Uterus (tissue), 2 donors: ENCODE data around the gene POLRMT.

Source experiments
- CTCF ChIP-seq, 4 experiments: fragments of 200-600 bp in 2 of 4; fragments of 450-650 bp in 2 of 4; sonication (generic) in 2 of 4; IDR thresholded peaks; one replicate each; pipeline ENCODE4 v1.5.1; 2016 to 2019; ENCODE audit warnings: antibody characterized with exemption in 4 of 4, mild to moderate bottlenecking in 2 of 4, moderate library complexity in 1 of 4
- POLR2A ChIP-seq, 2 donors: fragments of 450-650 bp; IDR thresholded peaks; one replicate each; pipeline ENCODE4 v1.6.1; 2016; ENCODE audit warnings: antibody characterized with exemption in 2 of 2, mild to moderate bottlenecking in 1 of 2, moderate library complexity in 1 of 2

DNA sequence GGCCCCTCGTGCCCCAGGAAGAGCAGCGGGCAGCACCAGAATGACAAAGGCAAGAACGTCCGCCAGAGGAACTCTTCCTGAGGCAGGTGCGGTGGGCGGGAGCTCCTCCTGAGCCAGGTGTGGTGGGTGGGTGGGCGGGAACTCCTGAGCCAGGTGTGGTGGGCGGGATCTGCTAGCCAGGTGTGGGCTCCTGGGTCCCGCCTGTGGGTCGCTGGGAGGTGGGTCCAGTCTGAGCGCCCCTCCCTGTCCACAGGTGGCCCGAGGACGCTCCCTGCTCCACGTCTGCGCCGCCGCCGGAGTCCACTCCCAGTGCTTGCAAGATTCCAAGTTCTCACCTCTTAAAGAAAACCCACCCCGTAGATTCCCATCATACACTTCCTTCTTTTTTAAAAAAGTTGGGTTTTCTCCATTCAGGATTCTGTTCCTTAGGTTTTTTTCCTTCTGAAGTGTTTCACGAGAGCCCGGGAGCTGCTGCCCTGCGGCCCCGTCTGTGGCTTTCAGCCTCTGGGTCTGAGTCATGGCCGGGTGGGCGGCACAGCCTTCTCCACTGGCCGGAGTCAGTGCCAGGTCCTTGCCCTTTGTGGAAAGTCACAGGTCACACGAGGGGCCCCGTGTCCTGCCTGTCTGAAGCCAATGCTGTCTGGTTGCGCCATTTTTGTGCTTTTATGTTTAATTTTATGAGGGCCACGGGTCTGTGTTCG, 50.7 kb downstream of the POLRMT start:
- TF ChIP-seq CTCF (IDR thresholded peaks at IDR 0.05) (no peak), POLR2A (IDR thresholded peaks at IDR 0.05) (no peak)
